Measurements from ENCODE around the gene SEMA3D. TPM values are rescaled to one million over a fixed set of nuclear protein-coding genes. Genes with fewer than 3 reads are reported as not detected.

Gene SEMA3D
- total and polyA plus RNA-seq, 2 experiments from 2014 or later: 1.5 to 7.2 TPM

DNA sequence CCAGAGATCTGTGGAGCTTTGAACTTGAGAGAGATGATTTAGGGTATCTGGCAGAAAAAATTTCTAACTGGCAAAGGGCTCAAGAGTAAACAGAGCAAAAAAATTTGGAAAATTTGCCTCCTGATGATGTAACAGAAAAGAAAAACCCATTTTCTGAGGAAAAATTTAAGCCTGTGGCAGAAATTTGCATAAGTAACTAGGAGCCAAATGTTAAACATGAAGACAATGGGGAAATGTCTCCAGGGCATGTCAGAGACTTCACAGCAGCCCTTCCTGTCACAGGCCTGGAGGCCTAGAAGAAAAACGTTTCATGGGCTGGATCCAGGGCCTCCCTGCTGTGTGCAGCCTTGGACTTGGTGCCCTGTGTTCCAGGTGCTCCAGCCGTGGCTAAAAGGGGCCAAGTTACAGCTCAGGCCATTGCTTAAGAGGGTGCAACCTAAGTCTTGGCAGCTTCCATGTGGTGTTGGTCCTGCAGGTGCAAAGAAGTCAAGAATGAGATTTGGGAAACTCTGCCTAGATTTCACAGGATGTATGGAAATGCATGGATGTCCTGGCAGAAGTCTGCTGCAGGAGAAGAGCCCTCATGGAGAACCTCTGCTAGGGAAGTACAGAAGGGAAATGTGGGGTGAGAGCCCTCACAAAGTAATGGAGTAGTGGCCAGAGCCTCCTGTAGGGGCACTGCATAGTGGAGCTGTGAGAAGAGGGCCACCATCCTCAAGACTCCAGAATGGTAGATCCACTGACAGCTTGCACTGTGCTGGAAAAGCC lies 8.1 kb downstream of the SEMA3D start (continued):
- TF ChIP-seq, protein P1, sequence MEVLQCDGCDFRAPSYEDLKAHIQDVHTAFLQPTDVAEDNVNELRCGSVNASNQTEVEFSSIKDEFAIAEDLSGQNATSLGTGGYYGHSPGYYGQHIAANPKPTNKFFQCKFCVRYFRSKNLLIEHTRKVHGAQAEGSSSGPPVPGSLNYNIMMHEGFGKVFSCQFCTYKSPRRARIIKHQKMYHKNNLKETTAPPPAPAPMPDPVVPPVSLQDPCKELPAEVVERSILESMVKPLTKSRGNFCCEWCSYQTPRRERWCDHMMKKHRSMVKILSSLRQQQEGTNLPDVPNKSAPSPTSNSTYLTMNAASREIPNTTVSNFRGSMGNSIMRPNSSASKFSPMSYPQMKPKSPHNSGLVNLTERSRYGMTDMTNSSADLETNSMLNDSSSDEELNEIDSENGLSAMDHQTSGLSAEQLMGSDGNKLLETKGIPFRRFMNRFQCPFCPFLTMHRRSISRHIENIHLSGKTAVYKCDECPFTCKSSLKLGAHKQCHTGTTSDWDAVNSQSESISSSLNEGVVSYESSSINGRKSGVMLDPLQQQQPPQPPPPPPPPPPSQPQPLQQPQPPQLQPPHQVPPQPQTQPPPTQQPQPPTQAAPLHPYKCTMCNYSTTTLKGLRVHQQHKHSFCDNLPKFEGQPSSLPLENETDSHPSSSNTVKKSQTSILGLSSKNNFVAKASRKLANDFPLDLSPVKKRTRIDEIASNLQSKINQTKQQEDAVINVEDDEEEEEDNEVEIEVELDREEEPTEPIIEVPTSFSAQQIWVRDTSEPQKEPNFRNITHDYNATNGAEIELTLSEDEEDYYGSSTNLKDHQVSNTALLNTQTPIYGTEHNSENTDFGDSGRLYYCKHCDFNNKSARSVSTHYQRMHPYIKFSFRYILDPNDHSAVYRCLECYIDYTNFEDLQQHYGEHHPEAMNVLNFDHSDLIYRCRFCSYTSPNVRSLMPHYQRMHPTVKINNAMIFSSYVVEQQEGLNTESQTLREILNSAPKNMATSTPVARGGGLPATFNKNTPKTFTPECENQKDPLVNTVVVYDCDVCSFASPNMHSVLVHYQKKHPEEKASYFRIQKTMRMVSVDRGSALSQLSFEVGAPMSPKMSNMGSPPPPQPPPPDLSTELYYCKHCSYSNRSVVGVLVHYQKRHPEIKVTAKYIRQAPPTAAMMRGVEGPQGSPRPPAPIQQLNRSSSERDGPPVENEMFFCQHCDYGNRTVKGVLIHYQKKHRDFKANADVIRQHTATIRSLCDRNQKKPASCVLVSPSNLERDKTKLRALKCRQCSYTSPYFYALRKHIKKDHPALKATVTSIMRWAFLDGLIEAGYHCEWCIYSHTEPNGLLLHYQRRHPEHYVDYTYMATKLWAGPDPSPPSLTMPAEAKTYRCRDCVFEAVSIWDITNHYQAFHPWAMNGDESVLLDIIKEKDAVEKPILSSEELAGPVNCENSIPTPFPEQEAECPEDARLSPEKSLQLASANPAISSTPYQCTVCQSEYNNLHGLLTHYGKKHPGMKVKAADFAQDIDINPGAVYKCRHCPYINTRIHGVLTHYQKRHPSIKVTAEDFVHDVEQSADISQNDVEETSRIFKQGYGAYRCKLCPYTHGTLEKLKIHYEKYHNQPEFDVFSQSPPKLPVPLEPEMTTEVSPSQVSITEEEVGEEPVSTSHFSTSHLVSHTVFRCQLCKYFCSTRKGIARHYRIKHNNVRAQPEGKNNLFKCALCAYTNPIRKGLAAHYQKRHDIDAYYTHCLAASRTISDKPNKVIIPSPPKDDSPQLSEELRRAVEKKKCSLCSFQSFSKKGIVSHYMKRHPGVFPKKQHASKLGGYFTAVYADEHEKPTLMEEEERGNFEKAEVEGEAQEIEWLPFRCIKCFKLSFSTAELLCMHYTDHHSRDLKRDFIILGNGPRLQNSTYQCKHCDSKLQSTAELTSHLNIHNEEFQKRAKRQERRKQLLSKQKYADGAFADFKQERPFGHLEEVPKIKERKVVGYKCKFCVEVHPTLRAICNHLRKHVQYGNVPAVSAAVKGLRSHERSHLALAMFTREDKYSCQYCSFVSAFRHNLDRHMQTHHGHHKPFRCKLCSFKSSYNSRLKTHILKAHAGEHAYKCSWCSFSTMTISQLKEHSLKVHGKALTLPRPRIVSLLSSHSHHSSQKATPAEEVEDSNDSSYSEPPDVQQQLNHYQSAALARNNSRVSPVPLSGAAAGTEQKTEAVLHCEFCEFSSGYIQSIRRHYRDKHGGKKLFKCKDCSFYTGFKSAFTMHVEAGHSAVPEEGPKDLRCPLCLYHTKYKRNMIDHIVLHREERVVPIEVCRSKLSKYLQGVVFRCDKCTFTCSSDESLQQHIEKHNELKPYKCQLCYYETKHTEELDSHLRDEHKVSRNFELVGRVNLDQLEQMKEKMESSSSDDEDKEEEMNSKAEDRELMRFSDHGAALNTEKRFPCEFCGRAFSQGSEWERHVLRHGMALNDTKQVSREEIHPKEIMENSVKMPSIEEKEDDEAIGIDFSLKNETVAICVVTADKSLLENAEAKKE (CRISPR knock-in tag; IDR thresholded peaks at IDR 0.05): no peak
- TF ChIP-seq NANOG (IDR thresholded peaks at IDR 0.05; ENCODE audit: borderline replicate concordance) (no peak), ZNF114 (CRISPR knock-in tag; IDR thresholded peaks at IDR 0.05) (no peak), EZH2phosphoT487 (IDR thresholded peaks at IDR 0.05; ENCODE audit: unreplicated experiment) (no peak), POLR2AphosphoS5 (IDR thresholded peaks at IDR 0.05; ENCODE audit: low read depth) (no peak), STAT1 (IDR thresholded peaks at IDR 0.05; ENCODE audit: unreplicated experiment) (no peak), JUNB (IDR thresholded peaks at IDR 0.05; ENCODE audit: unreplicated experiment) (no peak), ZNF331 (CRISPR knock-in tag; IDR thresholded peaks at IDR 0.05; ENCODE audit: low read depth) (no peak)
- TF ChIP-seq, protein P2, sequence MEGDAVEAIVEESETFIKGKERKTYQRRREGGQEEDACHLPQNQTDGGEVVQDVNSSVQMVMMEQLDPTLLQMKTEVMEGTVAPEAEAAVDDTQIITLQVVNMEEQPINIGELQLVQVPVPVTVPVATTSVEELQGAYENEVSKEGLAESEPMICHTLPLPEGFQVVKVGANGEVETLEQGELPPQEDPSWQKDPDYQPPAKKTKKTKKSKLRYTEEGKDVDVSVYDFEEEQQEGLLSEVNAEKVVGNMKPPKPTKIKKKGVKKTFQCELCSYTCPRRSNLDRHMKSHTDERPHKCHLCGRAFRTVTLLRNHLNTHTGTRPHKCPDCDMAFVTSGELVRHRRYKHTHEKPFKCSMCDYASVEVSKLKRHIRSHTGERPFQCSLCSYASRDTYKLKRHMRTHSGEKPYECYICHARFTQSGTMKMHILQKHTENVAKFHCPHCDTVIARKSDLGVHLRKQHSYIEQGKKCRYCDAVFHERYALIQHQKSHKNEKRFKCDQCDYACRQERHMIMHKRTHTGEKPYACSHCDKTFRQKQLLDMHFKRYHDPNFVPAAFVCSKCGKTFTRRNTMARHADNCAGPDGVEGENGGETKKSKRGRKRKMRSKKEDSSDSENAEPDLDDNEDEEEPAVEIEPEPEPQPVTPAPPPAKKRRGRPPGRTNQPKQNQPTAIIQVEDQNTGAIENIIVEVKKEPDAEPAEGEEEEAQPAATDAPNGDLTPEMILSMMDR (conservative IDR thresholded peaks at IDR 0.05; ENCODE audit: low read depth in 2 of 2): no peak

Measured in GM23338 (cell line).